ENCODE results near the gene EYA2.

DNA sequence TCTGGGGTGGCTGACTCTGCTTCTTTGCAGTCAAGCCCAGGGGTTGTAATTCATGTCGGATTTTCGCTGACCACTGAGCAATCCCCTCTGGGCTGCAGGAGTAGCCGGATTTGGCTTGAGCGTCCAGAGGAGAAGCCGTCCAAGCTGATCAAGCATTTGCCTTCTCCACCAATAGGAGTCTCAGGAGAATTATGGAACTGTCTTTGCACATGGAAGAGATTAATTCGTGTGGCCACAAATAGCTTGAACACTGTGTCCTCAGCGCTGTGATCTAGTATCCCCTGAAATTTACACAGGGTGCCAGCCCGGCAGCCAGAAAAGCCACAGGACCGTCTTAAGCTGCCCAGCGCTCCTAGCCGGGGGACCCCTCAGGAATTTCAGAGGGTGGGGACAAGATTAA, 37.1 kb downstream of the EYA2 start:
- TF ChIP-seq, protein P1, sequence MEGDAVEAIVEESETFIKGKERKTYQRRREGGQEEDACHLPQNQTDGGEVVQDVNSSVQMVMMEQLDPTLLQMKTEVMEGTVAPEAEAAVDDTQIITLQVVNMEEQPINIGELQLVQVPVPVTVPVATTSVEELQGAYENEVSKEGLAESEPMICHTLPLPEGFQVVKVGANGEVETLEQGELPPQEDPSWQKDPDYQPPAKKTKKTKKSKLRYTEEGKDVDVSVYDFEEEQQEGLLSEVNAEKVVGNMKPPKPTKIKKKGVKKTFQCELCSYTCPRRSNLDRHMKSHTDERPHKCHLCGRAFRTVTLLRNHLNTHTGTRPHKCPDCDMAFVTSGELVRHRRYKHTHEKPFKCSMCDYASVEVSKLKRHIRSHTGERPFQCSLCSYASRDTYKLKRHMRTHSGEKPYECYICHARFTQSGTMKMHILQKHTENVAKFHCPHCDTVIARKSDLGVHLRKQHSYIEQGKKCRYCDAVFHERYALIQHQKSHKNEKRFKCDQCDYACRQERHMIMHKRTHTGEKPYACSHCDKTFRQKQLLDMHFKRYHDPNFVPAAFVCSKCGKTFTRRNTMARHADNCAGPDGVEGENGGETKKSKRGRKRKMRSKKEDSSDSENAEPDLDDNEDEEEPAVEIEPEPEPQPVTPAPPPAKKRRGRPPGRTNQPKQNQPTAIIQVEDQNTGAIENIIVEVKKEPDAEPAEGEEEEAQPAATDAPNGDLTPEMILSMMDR (optimal IDR thresholded peaks at IDR 0.05 in 1 of 3, IDR thresholded peaks at IDR 0.05 in 1 of 3, conservative IDR thresholded peaks at IDR 0.05 in 1 of 3; ENCODE audit: extremely low read depth in 1 of 3, insufficient read depth in 2 of 3, low read length in 3 of 3) = no peak
- no peak for TF ChIP-seq EZH2 (IDR thresholded peaks at IDR 0.05; ENCODE audit: low read length)
